D721Med (cell line): ENCODE results near the gene DLX2.
A peak's percentile ranks its signal among the peaks of the same experiment; 100 is the strongest.

ENCODE experiments used
- DNase-seq: peaks from one replicate; pipeline ENCODE4 v3.0.0; 2011; ENCODE audit warnings: low spot score; ENCODE audit not compliant: insufficient read length
- FAIRE-seq: peaks from 2 replicates; lab custom pipeline; 2011; peaks lifted over from hg19 to GRCh38; lab: Jason Lieb, UNC
- TF ChIP-seq, protein P1 (sequence below): IDR thresholded peaks from 2 replicates; pipeline ENCODE4 v1.5.1; 2012; ENCODE audit warnings: mild to moderate bottlenecking, control low read depth; ENCODE audit not compliant: insufficient read depth; ENCODE audit errors: missing control alignments

The DLX2 gene

DNA sequence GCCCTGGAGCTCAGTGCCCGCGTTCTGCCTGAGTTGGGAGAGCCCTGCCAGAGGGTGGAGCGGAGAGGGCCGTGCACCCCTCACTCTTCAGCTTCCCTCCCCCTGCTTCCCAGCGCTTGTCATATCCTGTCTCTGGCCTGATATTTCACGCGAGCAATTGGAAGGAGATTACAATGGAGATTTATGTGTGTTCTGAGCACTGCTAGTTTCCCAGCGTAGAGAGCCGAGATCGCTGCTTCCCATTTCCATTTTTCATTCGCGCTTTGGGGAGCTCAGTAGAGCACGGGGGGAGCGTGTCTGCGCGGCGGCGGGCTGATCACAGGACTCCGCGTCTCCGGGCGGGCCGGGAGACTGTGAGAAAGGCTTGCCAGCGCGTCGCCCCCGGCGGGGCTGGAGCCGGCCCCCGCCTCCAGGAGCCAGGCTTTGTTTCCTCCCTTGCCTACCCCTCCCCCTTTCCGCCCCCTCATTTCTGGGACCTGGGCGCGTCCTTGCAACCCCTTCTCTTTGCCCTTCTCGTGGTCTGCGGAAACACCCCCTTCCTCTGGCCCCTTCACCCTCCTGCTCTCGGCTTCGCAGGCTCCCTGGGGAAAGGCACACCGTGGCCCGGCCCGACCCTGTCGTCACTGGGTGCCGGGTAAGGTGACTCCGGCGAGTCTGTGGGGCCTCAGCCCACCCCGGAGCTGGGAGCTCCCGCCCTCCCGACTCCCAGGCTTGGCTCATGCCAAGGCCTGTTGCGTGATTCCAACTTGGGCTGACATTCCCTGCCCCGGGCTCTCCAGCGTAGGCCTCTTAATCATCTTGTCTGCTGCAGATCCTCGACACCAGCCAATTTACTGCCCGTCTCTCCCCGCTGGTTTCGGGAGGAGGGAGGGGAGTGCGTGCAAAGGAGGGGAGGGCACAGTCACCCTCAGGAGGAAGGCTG, 5.8 kb downstream of the DLX2 start:
- TF ChIP-seq, protein P1, sequence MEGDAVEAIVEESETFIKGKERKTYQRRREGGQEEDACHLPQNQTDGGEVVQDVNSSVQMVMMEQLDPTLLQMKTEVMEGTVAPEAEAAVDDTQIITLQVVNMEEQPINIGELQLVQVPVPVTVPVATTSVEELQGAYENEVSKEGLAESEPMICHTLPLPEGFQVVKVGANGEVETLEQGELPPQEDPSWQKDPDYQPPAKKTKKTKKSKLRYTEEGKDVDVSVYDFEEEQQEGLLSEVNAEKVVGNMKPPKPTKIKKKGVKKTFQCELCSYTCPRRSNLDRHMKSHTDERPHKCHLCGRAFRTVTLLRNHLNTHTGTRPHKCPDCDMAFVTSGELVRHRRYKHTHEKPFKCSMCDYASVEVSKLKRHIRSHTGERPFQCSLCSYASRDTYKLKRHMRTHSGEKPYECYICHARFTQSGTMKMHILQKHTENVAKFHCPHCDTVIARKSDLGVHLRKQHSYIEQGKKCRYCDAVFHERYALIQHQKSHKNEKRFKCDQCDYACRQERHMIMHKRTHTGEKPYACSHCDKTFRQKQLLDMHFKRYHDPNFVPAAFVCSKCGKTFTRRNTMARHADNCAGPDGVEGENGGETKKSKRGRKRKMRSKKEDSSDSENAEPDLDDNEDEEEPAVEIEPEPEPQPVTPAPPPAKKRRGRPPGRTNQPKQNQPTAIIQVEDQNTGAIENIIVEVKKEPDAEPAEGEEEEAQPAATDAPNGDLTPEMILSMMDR = no peak
- DNase-seq (peak; percentile 52), FAIRE-seq (no peak)

DNA sequence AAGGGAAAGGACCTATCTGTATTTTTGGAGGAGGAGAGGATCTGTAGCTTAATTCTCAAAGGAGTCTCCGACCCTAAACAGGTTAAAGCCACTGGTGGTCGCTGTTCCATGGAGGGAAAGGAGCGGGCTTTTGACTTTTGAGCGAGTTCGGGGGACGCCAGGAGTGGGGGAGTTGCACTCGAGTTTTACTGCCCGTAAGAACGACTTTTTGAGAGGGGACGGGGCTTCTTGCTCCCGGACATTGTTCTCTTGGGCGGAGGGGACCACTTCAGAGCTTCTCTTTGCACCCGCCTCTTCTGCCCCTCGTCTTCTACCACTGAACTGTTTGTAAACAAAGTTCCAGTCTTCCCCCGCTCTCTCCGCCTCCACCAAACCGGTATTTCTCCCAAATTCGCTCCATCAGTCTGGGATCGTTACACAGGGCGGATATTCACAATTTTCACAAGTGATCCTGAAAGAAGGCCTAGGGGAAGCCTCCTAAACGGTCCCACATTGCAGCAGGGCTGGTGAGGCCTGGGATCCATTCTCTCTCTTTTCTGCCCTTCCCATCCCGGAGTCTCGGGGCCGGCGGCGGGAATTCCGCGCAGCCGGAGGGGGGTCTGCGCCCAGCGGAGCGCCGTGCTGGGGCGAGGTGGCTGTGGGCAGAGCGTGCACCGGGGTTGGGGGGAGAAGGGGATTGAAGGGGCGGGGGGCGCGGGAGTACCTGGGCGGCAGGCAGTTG, 6.6 kb downstream of the DLX2 start:
- FAIRE-seq = no peak
- TF ChIP-seq, protein P1 = peak; percentile 39
- peak; percentile 18 for DNase-seq

GRCh38 chr2:172095146-172095904, 7.4 kb downstream of the DLX2 start:
- FAIRE-seq (no peak), DNase-seq (peak; percentile 39)
- TF ChIP-seq, protein P1 = no peak

GRCh38 chr2:172094294-172095145, 8.2 kb downstream of the DLX2 start:
- FAIRE-seq (no peak), DNase-seq (peak; percentile 47)
- TF ChIP-seq, protein P1 = no peak

DNA sequence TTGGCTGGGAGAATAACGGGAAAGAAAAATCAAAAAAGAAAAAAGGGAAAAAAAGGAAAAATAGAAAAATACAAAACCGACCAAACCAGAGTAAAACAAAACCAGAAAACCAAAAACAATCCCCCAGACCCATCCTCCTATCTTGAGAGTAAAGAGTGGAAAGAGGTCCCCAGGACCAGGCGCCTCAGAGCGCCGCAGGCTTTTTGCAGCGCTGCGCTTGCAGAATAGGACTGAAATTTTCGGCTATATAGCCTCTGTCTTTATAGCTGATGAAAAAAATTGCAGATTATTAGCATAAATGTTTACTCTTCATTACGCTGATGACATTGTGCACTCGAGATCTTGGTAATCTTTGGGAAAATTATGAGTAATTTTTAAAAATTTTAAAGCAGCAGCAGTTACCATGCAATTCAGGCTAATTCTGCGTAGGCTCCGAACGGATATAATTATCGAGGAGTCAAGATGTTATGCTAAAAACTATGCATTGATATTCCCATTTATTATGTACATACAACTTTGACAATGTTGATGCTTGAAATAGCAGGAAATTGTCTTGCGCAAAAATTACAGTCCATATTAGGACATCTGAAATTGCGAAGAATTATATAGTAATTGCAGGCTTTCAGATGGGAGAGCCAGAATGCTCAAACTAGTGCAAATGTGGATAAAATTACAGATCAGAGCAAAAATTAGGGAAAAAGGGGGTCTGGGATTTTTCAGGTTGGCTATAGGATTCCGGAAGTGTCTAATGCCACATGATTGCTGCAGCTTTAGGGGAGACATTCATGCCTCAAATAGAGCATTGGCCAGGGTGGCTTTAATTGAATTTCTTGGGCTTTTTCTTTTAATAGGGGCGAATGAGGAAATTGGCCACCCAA, 9.0 kb downstream of the DLX2 start:
- DNase-seq (no peak), FAIRE-seq (no peak)
- TF ChIP-seq, protein P1 = no peak
